HepG2 (cell line): ENCODE results near the gene TEAD1. TPM values are rescaled to one million over a fixed set of nuclear protein-coding genes. Genes with fewer than 3 reads are reported as not detected.
A peak's percentile ranks its signal among the peaks of the same experiment; 100 is the strongest.

Source experiments
- BCL6 ChIP-seq: IDR thresholded peaks from 2 replicates; pipeline ENCODE4 v1.6.1; 2016; ENCODE audit warnings: missing genetic modification reagents, missing compliant biosample characterization
- PHF8 ChIP-seq: sonication (generic); formaldehyde crosslinking; IDR thresholded peaks from 2 replicates; pipeline ENCODE4 v1.5.0; 2020; ENCODE audit warnings: missing genetic modification reagents
- RFX3 ChIP-seq: IDR thresholded peaks from 2 replicates; pipeline ENCODE4 v1.6.1; 2016; ENCODE audit warnings: missing biosample characterization, missing genetic modification reagents
- SMARCC2 ChIP-seq: fragments of 450-650 bp; IDR thresholded peaks from 2 replicates; pipeline ENCODE4 v1.6.1; 2017; ENCODE audit warnings: antibody characterized with exemption, mild to moderate bottlenecking
- SOX6 ChIP-seq, 2 experiments: fragments of 450-650 bp in 1 of 2; sonication (generic) in 1 of 2; formaldehyde crosslinking in 1 of 2; IDR thresholded peaks; 2 replicates each; pipeline versions ENCODE4 v1.4.0 to v1.6.1; 2017 to 2020; ENCODE audit warnings: antibody characterized with exemption in 1 of 2, mild to moderate bottlenecking in 1 of 2, missing genetic modification reagents in 1 of 2
- SRSF9 ChIP-seq: fragments of 200-400 bp; formaldehyde crosslinking; IDR thresholded peaks from 2 replicates; pipeline ENCODE4 v1.6.1; 2018; ENCODE audit warnings: borderline replicate concordance, mild to moderate bottlenecking, low read depth, low read length; ENCODE audit not compliant: insufficient read depth, poor library complexity, severe bottlenecking
- YEATS4 ChIP-seq: sonication (generic); formaldehyde crosslinking; IDR thresholded peaks from 2 replicates; pipeline ENCODE4 v1.4.0; 2020; ENCODE audit warnings: missing genetic modification reagents, borderline replicate concordance
- ZBTB21 ChIP-seq: sonication (generic); formaldehyde crosslinking; IDR thresholded peaks from 2 replicates; pipeline ENCODE4 v1.4.0; 2020; ENCODE audit warnings: missing genetic modification reagents
- ZFP82 ChIP-seq: sonication (generic); formaldehyde crosslinking; IDR thresholded peaks from 2 replicates; pipeline ENCODE4 v1.5.1; 2020; ENCODE audit warnings: mild to moderate bottlenecking, missing genetic modification reagents, borderline replicate concordance
- ZNF274 ChIP-seq: sonication (generic); formaldehyde crosslinking; IDR thresholded peaks from 2 replicates; pipeline ENCODE4 v1.5.1; 2020; ENCODE audit warnings: mild to moderate bottlenecking, missing genetic modification reagents
- ZNF562 ChIP-seq: sonication (generic); formaldehyde crosslinking; IDR thresholded peaks from 2 replicates; pipeline ENCODE4 v1.8.0; 2022; ENCODE audit warnings: missing genetic modification reagents, borderline replicate concordance
- ZNF816 ChIP-seq: sonication (generic); formaldehyde crosslinking; IDR thresholded peaks from 2 replicates; pipeline ENCODE4 v1.8.0; 2022; ENCODE audit warnings: missing genetic modification reagents, mild to moderate bottlenecking, borderline replicate concordance
- ZSCAN31 ChIP-seq: sonication (generic); formaldehyde crosslinking; IDR thresholded peaks from 2 replicates; pipeline ENCODE4 v1.5.0; 2020; ENCODE audit warnings: low read depth, mild to moderate bottlenecking, missing genetic modification reagents
- polyA plus RNA-seq, 8 experiments: library from polyadenylated mRNA; depleted of rRNA in 3 of 8; stranded (reverse) in 7 of 8; unstranded in 1 of 8; fragments of >200 nt; fragmentation: Illumina TruSeq in 4 of 8; extraction: Trizol in 4 of 8; gene quantifications; 2 replicates each; pipeline versions ENCODE4 v1.2.1 to v1.2.3, GENCODE V29; 2011 to 2016; ENCODE audit warnings: low read depth in 4 of 8, missing spikeins in 1 of 8, mixed read lengths in 1 of 8; ENCODE audit not compliant: insufficient read depth in 1 of 8
- total RNA-seq, 5 experiments: library from RNA; depleted of rRNA; stranded (reverse); fragments of >200 nt; fragmentation: Illumina TruSeq; extraction: Trizol; gene quantifications; 2 replicates each; pipeline ENCODE4 v1.2.3, GENCODE V29; 2016; ENCODE audit warnings: low read depth in 1 of 5
- TF ChIP-seq, protein P1 (sequence below): sonication (generic); formaldehyde crosslinking; IDR thresholded peaks from 2 replicates; pipeline ENCODE4 v1.5.0; 2020; ENCODE audit warnings: mild to moderate bottlenecking, missing genetic modification reagents
- TF ChIP-seq, protein P2 (sequence below): sonication (generic); formaldehyde crosslinking; IDR thresholded peaks from 2 replicates; pipeline ENCODE4 v1.9.0; 2021; ENCODE audit warnings: missing genetic modification reagents, borderline replicate concordance
- TF ChIP-seq, protein P3 (sequence below): sonication (generic); formaldehyde crosslinking; IDR thresholded peaks from 2 replicates; pipeline ENCODE4 v1.4.0; 2020; ENCODE audit warnings: missing genetic modification reagents, borderline replicate concordance
- TF ChIP-seq, protein P4 (sequence below): sonication (generic); formaldehyde crosslinking; IDR thresholded peaks from 2 replicates; pipeline ENCODE4 v1.5.0; 2020; ENCODE audit warnings: mild to moderate bottlenecking, missing genetic modification reagents, borderline replicate concordance
- TF ChIP-seq, protein P5 (sequence below): IDR thresholded peaks from 2 replicates; pipeline ENCODE4 v1.6.1; 2016; ENCODE audit warnings: low read depth, borderline replicate concordance

Gene TEAD1
- total and polyA plus RNA-seq, 2 of the 13 experiments (the other 11 are each of a cell fraction or from before 2014, with no cell fraction given) = 20.1 to 30.5 TPM

DNA sequence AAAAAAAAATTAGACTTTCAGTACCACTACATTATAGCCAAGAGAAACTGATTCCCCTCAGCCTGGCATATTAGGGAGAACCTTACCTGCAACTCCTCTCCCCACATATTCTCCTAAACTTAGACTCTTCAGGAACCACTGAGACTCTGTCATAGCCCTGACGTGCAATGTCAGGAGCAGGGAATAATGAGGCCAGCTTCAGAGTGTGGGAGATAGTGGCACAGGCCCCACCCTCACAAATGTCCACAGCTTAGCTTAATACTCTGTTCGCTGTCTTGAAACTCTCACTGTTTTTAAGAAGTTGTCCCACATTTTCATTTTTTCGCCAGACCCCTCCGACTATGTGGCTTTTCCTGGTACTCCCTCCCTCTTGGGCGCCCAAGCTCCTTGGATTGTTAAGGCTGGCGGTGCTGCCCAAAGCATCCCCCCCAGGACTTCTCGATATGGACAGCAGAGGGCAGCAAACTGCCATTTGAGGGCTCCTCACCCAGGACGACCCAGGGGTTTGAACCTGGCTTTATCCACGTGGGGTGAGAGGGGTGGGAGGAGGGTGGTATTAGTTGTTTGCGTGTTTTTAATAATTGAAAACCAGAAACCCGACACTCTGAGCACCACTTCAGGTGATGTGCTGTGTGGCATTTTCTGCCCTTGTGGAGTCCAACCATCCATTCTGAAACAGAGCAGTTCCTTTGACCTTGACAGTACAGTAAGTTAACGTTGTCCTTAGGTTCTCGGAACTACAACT, 289.7 kb downstream of the TEAD1 start (continued):
- TF ChIP-seq, protein P1, sequence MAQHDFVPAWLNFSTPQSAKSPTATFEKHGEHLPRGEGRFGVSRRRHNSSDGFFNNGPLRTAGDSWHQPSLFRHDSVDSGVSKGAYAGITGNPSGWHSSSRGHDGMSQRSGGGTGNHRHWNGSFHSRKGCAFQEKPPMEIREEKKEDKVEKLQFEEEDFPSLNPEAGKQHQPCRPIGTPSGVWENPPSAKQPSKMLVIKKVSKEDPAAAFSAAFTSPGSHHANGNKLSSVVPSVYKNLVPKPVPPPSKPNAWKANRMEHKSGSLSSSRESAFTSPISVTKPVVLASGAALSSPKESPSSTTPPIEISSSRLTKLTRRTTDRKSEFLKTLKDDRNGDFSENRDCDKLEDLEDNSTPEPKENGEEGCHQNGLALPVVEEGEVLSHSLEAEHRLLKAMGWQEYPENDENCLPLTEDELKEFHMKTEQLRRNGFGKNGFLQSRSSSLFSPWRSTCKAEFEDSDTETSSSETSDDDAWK (CRISPR knock-in tag) = no peak
- TF ChIP-seq ZSCAN31 (CRISPR knock-in tag) (peak; percentile 28; the same call in 1 of the 2 replicates), ZFP82 (CRISPR knock-in tag) (no peak), RFX3 (CRISPR knock-in tag) (no peak), SMARCC2 (no peak), BCL6 (0 out of 2 replicates have a peak, but pooled peaks have one; percentile 22), SOX6 (IDR thresholded peaks at IDR 0.05) (no peak), SOX6 (CRISPR knock-in tag; IDR thresholded peaks at IDR 0.05) (peak; percentile 51; the same call in 1 of the 2 replicates), PHF8 (CRISPR knock-in tag) (peak; percentile 39; the same call in 1 of the 2 replicates), ZBTB21 (CRISPR knock-in tag) (no peak), ZNF562 (no peak), ZNF274 (CRISPR knock-in tag) (no peak), ZNF816 (no peak), SRSF9 (no peak), YEATS4 (CRISPR knock-in tag) (0 out of 2 replicates have a peak, but pooled peaks have one; percentile 27)
- TF ChIP-seq, protein P2, sequence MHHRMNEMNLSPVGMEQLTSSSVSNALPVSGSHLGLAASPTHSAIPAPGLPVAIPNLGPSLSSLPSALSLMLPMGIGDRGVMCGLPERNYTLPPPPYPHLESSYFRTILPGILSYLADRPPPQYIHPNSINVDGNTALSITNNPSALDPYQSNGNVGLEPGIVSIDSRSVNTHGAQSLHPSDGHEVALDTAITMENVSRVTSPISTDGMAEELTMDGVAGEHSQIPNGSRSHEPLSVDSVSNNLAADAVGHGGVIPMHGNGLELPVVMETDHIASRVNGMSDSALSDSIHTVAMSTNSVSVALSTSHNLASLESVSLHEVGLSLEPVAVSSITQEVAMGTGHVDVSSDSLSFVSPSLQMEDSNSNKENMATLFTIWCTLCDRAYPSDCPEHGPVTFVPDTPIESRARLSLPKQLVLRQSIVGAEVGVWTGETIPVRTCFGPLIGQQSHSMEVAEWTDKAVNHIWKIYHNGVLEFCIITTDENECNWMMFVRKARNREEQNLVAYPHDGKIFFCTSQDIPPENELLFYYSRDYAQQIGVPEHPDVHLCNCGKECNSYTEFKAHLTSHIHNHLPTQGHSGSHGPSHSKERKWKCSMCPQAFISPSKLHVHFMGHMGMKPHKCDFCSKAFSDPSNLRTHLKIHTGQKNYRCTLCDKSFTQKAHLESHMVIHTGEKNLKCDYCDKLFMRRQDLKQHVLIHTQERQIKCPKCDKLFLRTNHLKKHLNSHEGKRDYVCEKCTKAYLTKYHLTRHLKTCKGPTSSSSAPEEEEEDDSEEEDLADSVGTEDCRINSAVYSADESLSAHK (CRISPR knock-in tag) = no peak
- TF ChIP-seq, protein P3, sequence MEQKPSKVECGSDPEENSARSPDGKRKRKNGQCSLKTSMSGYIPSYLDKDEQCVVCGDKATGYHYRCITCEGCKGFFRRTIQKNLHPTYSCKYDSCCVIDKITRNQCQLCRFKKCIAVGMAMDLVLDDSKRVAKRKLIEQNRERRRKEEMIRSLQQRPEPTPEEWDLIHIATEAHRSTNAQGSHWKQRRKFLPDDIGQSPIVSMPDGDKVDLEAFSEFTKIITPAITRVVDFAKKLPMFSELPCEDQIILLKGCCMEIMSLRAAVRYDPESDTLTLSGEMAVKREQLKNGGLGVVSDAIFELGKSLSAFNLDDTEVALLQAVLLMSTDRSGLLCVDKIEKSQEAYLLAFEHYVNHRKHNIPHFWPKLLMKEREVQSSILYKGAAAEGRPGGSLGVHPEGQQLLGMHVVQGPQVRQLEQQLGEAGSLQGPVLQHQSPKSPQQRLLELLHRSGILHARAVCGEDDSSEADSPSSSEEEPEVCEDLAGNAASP (CRISPR knock-in tag) = peak; percentile 77; the same call in 1 of the 2 replicates
- TF ChIP-seq, protein P4, sequence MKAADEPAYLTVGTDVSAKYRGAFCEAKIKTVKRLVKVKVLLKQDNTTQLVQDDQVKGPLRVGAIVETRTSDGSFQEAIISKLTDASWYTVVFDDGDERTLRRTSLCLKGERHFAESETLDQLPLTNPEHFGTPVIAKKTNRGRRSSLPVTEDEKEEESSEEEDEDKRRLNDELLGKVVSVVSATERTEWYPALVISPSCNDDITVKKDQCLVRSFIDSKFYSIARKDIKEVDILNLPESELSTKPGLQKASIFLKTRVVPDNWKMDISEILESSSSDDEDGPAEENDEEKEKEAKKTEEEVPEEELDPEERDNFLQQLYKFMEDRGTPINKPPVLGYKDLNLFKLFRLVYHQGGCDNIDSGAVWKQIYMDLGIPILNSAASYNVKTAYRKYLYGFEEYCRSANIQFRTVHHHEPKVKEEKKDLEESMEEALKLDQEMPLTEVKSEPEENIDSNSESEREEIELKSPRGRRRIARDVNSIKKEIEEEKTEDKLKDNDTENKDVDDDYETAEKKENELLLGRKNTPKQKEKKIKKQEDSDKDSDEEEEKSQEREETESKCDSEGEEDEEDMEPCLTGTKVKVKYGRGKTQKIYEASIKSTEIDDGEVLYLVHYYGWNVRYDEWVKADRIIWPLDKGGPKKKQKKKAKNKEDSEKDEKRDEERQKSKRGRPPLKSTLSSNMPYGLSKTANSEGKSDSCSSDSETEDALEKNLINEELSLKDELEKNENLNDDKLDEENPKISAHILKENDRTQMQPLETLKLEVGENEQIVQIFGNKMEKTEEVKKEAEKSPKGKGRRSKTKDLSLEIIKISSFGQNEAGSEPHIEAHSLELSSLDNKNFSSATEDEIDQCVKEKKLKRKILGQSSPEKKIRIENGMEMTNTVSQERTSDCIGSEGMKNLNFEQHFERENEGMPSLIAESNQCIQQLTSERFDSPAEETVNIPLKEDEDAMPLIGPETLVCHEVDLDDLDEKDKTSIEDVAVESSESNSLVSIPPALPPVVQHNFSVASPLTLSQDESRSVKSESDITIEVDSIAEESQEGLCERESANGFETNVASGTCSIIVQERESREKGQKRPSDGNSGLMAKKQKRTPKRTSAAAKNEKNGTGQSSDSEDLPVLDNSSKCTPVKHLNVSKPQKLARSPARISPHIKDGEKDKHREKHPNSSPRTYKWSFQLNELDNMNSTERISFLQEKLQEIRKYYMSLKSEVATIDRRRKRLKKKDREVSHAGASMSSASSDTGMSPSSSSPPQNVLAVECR (CRISPR knock-in tag) = peak; percentile 21; the same call in 1 of the 2 replicates
- TF ChIP-seq, protein P5, sequence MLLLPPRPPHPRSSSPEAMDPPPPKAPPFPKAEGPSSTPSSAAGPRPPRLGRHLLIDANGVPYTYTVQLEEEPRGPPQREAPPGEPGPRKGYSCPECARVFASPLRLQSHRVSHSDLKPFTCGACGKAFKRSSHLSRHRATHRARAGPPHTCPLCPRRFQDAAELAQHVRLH (CRISPR knock-in tag) = 0 out of 2 replicates have a peak, but pooled peaks have one; percentile 54
